GM19397 (cell line): Measurements from ENCODE around the gene HOXA9.

Experiments used
- ATAC-seq: cut with Tn5 transposase; IDR thresholded peaks from one replicate; pipeline ENCODE4 v1.9.1; 2021; ENCODE audit warnings: mild to moderate bottlenecking, moderate library complexity; ENCODE audit not compliant: unreplicated experiment

Gene HOXA9

DNA sequence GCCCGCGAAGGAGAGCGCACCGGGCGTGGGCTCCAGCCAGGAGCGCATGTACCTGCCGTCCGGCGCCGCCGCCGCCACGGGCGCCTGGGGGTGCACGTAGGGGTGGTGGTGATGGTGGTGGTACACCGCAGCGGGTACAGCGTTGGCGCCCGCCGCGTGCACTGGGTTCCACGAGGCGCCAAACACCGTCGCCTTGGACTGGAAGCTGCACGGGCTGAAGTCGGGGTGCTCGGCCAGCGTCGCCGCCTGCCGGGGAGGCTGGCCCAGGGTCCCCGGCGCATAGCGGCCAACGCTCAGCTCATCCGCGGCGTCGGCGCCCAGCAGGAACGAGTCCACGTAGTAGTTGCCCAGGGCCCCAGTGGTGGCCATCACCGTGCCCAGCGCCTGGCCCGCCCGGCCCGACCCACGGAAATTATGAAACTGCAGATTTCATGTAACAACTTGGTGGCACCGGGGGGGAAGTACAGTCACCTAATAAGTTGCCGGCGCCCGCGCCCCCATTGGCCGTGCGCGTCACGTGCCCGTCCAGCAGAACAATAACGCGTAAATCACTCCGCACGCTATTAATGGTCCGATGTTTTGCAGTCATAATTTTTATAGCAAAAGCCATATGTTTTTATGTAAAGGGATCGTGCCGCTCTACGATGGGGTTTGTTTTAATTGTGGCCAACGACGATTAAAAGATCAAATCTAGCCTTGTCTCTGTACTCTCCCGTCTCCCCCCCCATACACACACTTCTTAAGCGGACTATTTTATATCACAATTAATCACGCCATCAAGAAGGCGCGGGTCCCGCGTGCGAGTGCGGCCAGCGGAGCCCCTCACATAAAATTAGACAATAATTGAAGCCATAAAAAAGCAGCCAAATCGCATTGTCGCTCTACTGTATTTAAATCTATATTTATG lies at the start of gene HOXA9:
TSS of gene HOXA9 (minus strand) at position 449 of the 907 bp plus-strand sequence. CDS start at position 369, 80 bp downstream.
- ATAC-seq = no peak

- ATAC-seq = no peak
These were observed 49.1 kb upstream of the HOXA9 start for GRCh38 chr7:27214239-27214950.

DNA sequence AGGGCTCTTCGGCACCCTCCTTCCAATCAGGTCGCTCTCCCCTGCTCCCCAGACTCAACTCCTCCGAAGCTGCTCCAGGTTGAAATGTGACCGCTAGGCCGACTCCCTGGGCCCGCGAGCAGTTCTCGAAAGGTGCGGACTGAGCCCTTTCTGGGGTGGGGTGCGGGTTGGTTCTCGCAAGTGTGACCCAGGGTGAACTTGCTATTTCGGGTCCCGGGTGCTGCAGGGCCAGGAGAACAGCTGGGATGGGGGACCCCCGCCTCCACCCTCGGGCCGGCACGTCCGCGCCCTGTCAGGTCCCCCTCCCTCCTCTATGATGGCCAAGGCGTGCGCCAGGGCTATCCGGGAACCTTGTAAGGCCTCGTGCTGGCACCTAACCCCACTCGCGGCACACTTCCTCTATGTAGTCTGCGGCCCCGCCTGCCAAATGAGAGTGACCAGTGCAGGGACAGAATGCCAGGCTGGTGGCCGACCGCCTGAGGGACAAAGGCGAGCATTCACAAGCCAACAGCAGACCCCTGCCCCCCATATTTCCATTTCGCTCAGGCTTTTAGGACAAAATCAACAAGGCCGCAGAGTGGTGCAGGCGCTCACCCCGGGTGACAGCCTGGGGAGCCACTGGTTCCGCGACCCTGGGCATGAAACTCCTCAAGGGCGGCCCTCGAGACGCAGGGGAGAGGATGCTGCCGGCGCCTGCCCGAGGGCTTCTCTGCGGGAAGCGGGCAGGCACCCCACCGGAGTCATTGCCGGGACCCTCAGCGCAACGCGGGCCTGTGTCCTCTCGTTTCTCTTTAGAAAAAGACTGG lies 48.3 kb upstream of the HOXA9 start:
- no peak for ATAC-seq

- no peak for ATAC-seq
These were observed 47.4 kb upstream of the HOXA9 start for GRCh38 chr7:27212497-27213432.

DNA sequence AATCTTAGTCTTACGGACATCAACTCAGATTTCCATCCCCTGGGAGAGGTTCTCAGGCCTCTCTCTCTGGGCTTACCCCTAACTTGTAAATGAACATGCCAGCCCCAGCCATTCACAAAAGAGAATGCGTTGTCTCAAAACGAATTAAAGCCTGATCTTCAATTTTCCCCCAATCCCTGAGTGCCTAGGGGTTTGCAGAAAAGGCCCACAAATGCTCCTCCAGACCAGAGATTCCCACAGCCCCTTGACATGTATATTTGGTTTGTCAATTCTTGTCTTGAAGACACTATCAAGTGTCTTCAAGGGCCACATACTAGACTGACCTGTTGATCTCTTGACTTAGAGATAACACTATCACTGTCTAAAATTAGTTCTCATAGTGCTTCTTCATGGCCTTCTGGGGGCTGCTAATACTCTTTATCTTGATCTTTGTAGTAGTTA lies 46.4 kb upstream of the HOXA9 start:
- ATAC-seq = no peak

DNA sequence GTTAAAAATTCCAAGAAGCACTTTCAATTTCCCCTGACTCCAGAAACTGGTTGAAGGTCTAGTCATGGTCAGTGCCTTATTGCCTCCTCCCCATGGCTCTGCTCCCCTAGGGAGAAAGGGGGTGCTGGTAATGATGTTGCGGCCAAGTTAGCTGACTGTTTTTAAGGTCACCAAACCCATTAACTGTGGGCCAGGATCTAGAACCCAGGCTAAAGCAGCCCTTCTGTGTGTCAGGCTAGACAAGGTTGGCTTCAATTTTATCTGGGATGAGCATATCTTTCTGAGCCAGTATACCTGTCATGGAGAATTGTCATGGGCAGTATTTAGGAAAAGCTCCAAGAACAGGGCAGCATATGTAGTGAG lies 45.7 kb upstream of the HOXA9 start:
- ATAC-seq = no peak

- no peak for ATAC-seq
These were observed 45.2 kb upstream of the HOXA9 start for GRCh38 chr7:27210441-27211083.

DNA sequence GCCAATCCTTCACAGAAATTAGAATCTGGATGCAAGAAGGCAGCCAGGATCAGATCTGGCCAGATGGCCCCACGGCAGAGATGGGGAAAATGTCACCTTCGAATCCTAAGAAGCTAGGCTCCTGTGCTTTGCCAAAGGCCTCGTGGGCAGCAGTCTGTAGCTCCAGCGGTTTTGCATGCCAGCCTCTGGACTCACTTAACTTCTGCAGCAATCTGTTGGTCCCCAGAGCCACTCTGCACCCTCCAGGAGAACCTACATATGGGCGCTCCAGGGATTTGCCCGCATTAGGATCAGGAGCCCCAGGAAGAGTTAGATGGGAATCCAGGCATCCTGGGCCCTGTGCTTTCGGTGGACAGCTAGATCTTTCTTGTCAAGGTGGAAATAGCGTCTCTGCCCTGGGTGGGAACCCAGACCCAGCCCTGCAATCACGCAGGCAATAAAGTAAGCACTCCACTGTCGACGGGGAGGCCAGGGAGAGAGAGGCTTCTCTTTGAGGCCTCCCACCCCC lies 44.6 kb upstream of the HOXA9 start:
- ATAC-seq = no peak

DNA sequence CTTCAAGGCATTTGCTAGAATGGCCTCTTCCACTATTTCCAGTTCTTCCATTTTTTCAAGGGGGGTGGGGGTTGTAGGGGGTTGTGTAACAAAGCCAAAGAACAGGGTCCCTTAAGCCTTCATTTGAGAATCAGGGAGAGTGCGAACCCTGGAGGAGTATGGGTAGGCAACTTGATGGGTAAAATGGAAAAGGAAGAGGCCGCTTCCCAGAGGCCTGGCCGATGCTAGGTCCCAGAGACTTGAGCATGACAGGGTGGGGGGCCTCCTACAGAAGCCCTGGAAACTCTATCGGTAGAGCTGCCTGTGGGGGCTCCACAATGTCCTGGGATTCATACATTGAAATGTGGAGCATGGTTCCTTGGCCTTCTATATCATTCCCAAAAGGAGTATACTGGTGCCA lies 43.7 kb upstream of the HOXA9 start:
- no peak for ATAC-seq

DNA sequence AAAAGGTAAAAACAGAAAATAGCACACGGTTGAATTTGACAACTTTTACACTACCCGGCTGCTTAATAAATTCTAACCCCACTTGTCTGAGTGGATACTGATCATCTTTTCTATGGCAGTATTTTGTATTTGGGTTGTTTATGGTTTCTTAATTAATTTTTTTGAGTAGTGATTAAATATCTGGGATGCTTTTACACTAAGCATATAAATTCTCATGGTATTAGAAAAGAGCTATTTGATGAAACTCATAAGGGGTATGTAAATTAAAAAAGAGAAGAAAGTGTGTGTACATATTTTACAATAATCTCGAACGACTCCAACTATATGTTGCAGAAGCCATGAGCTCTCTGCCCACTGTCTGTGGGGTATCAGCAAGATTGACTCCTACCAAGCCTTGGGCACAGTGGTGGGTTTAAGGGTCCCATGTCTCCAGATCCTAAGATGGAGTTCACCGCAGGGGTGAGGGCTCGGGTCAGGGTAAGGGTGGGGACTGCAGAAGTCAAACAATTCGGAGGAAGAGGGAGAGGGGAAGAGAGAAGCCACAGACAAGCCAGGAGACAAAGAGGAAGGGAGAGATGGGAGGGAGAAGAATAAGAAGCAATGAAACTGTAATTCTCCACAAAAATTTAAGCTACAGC lies 42.1 kb upstream of the HOXA9 start:
- no peak for ATAC-seq

GRCh38 chr7:27205325-27206280 lies 40.3 kb upstream of the HOXA9 start:
- no peak for ATAC-seq

GRCh38 chr7:27204851-27205322 lies 39.5 kb upstream of the HOXA9 start:
- ATAC-seq = no peak

- ATAC-seq = no peak
These were observed 38.7 kb upstream of the HOXA9 start for GRCh38 chr7:27203964-27204594.

DNA sequence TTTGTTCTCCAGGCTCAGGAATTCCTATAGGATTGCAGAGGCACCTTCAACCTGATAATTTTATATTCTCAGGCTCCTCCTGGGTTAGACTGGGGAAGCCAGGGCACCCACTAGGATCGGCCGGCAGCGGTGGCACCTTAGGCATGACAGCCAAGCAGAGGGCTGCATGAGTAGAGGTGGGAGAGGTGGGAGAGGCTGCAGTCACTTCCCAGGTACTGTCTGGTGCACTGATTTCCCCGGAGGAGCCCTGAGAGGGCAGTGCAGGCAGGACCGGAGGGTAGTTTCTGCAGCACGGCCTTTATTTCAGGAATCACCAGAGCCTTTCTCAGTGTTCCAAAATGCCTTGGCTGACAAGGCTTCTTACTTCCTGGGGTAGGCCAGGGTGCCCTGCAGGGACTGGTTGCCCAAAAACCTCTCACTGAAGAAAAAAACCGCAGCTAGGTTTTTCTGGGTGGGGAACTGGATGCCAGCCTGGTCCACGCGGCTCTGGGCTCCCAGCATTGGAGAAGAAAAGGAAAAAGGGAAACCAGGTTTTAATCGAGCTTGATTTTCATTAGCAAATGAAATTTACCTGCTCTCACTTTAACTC lies 38.1 kb upstream of the HOXA9 start:
- no peak for ATAC-seq

DNA sequence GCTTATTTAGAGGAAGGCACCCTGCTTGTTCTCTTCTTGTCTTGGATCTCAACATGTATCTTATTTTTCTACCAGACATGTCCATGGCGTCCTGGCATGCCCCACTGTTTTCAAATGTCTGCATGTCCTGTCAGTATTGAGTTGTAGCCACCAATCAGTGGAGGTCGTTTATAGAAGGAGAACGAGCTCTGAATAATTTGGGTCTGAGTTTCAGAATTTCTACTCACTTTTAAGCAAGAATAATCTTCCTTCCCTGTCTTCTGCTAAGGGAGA lies 37.5 kb upstream of the HOXA9 start:
- ATAC-seq = no peak

DNA sequence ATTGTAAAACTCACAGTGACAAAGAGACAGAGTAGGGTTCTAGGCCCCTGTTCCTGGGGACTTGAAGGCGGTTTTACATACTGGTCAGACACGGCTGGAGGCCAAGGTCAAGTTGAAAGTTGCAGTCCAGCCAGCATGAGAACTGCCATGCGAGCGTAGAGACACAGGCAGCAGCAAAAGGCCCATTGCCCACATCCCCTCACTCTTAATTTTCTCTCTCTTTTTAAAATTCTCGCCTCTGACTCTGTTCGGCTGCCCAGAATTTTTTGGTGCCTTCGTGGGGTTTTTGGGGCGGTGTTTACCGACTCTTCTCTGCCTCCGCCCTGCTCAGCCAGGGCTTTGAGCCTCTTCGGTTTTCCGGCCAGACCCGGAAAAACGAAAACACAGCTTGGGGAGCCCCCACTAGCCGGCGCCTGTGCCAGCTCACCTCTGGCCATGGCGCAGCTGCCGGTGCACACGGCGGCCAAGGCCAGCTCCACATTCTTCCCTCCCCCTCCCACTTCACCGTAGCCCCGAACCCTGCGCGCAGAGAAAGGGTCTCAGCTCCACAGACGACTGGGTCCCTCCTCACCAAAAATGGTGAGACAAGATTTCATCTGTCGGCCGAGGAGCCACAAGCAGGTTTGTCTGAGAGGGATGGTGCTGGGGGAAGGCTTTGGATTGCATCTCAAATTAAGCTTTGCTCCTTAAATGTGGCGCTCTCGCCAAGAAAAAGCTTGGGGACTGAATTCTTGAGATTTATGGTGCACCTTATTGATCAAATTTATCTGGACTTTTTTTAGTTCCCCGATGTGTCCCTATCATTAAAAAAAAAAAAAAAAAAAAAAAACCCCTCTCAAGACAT lies 36.9 kb upstream of the HOXA9 start:
- no peak for ATAC-seq
